Measurements from ENCODE around the gene FREM2.

The FREM2 gene

GRCh38 chr13:38667526-38668109 is 19.3 kb upstream of the FREM2 start:
- no peak overlapping the region for H3K27ac ChIP-seq (ENCODE audit: extremely low read depth, low read depth, low read length)
- CTCF ChIA-PET = interaction anchor here (0.5 kb wide), 1 partner anchor 91 kb away, joined by 3 read pairs; no protein-coding TSS in a partner anchor
- H3K9me3 ChIP-seq (ENCODE audit: control insufficient read depth, insufficient read depth, low read depth, low read length) = no peaks in the 10 kb centered on the region
- POLR2A ChIA-PET = no interaction called here
- 0 out of 2 replicates have a peak, but pooled peaks have one; percentile 21 for TF ChIP-seq ZNF366 (tag by site-specific recombination; conservative IDR thresholded peaks at IDR 0.05)
- no peak for TF ChIP-seq ZNF561 (tag by site-specific recombination; IDR thresholded peaks at IDR 0.05; ENCODE audit: borderline replicate concordance)
- H3K4me3 ChIP-seq (ENCODE audit: low read depth, low read length) = no peak overlapping the region
- H3K36me3 ChIP-seq (ENCODE audit: control insufficient read depth in 2 of 2, insufficient read depth in 1 of 2, low read length in 2 of 2) = no peaks in the 10 kb centered on the region
- H3K4me1 ChIP-seq (ENCODE audit: control insufficient read depth, insufficient read depth, low read length) = no peaks in the 10 kb centered on the region

GRCh38 chr13:38669234-38669964 is 17.5 kb upstream of the FREM2 start:
- Histone ChIP-seq H3K4me3 (ENCODE audit: low read depth, low read length) (no peak overlapping the region), H3K9me3 (ENCODE audit: control insufficient read depth, insufficient read depth, low read depth, low read length) (no peaks in the 10 kb centered on the region), H3K4me1 (ENCODE audit: control insufficient read depth, insufficient read depth, low read length) (no peaks in the 10 kb centered on the region), H3K36me3 (ENCODE audit: control insufficient read depth in 2 of 2, insufficient read depth in 1 of 2, low read length in 2 of 2) (no peaks in the 10 kb centered on the region), H3K27ac (ENCODE audit: extremely low read depth, low read depth, low read length) (no peak overlapping the region)
- POLR2A ChIA-PET = interaction anchor here (2.0 kb wide), 1 partner anchor 17 kb away, joined by 5 read pairs; the partner anchor contains the start of gene FREM2
- peak; percentile 78; the same call in 1 of the 2 replicates for TF ChIP-seq SCRT1 (tag by site-specific recombination; IDR thresholded peaks at IDR 0.05; ENCODE audit: borderline replicate concordance)
- TF ChIP-seq REPIN1 (tag by site-specific recombination; IDR thresholded peaks at IDR 0.05; ENCODE audit: low read depth) = no peak
- peak; percentile 92 for TF ChIP-seq SCRT2 (tag by site-specific recombination; IDR thresholded peaks at IDR 0.05)
- no peak for TF ChIP-seq REST (tag by site-specific recombination; IDR thresholded peaks at IDR 0.05)
- CTCF ChIA-PET = interaction anchor here (0.6 to 0.9 kb wide), 2 partner anchors 82 to 86 kb away, joined by 4 to 5 read pairs; no protein-coding TSS in a partner anchor

GRCh38 chr13:38670627-38671026 is 16.2 kb upstream of the FREM2 start:
- H3K9me3 ChIP-seq (ENCODE audit: control insufficient read depth, insufficient read depth, low read depth, low read length) = no peaks in the 10 kb centered on the region
- ChIA-PET POLR2A (interaction anchor here (2.0 kb wide), 1 partner anchor 16 kb away, joined by 5 read pairs; the partner anchor contains the start of gene FREM2), CTCF (interaction anchor here (0.9 kb wide), 1 partner anchor 81 kb away, joined by 5 read pairs; no protein-coding TSS in a partner anchor)
- no peaks in the 10 kb centered on the region for H3K4me1 ChIP-seq (ENCODE audit: control insufficient read depth, insufficient read depth, low read length)
- no peak overlapping the region for H3K27ac ChIP-seq (ENCODE audit: extremely low read depth, low read depth, low read length)
- no peaks in the 10 kb centered on the region for H3K36me3 ChIP-seq (ENCODE audit: control insufficient read depth in 2 of 2, insufficient read depth in 1 of 2, low read length in 2 of 2)
- H3K4me3 ChIP-seq (ENCODE audit: low read depth, low read length) = no peak overlapping the region
- TF ChIP-seq ZNF350 (tag by site-specific recombination; IDR thresholded peaks at IDR 0.05) (no peak), ZBTB1 (tag by site-specific recombination; IDR thresholded peaks at IDR 0.05) (no peak), ZFHX2 (tag by site-specific recombination; conservative IDR thresholded peaks at IDR 0.05) (no peak), ZNF280D (tag by site-specific recombination; IDR thresholded peaks at IDR 0.05) (no peak), ZNF488 (tag by site-specific recombination; IDR thresholded peaks at IDR 0.05) (no peak), ZNF785 (tag by site-specific recombination; IDR thresholded peaks at IDR 0.05) (no peak), ZNF24 (tag by site-specific recombination; IDR thresholded peaks at IDR 0.05) (no peak), INSM2 (tag by site-specific recombination; IDR thresholded peaks at IDR 0.05) (no peak), CTCF (tag by site-specific recombination; IDR thresholded peaks at IDR 0.05) (no peak), ZNF423 (tag by site-specific recombination; IDR thresholded peaks at IDR 0.05) (no peak), ZNF664 (tag by site-specific recombination; IDR thresholded peaks at IDR 0.05) (no peak), WT1 (tag by site-specific recombination; IDR thresholded peaks at IDR 0.05) (no peak)
